ENCODE results near the gene AP4S1. TPM values are rescaled to one million over a fixed set of nuclear protein-coding genes. Genes with fewer than 3 reads are reported as not detected.

AP4S1 gene
- total RNA-seq, 1 donor from 2014 or later: 6.4 TPM

- ATAC-seq (no peak), DNase-seq (no peak)
- intact Hi-C loops (cut with micrococcal nuclease): no loop called here
Measured at GRCh38 chr14:31113794-31114193, 88.3 kb downstream of the AP4S1 start.

GRCh38 chr14:31118892-31119291 is 93.4 kb downstream of the AP4S1 start:
- intact Hi-C loops (cut with micrococcal nuclease): no loop called here
- DNase-seq: no peak
- no peak for ATAC-seq

GRCh38 chr14:31122098-31122611 is 96.7 kb downstream of the AP4S1 start:
- ATAC-seq (no peak), DNase-seq (no peak)
- intact Hi-C loops (cut with micrococcal nuclease): no loop called here

- intact Hi-C loops (cut with micrococcal nuclease): no loop called here
- DNase-seq (no peak), ATAC-seq (no peak)
Measured at GRCh38 chr14:31122921-31123320, 97.5 kb downstream of the AP4S1 start.

- intact Hi-C loops (cut with micrococcal nuclease): no loop called here
- no peak for ATAC-seq
- no peak for DNase-seq
Measured at GRCh38 chr14:31124197-31124596, 98.7 kb downstream of the AP4S1 start.

- ATAC-seq: no peak
- intact Hi-C loops (cut with micrococcal nuclease): no loop called here
- DNase-seq: no peak
Measured at GRCh38 chr14:31125231-31125630, 99.8 kb downstream of the AP4S1 start.

- intact Hi-C loops (cut with micrococcal nuclease): no loop called here
- ATAC-seq: no peak
- no peak for DNase-seq
Measured at GRCh38 chr14:31126680-31127079, 101.2 kb downstream of the AP4S1 start.

GRCh38 chr14:31127690-31128089 is 102.2 kb downstream of the AP4S1 start:
- intact Hi-C loops (cut with micrococcal nuclease): no loop called here
- no peak for DNase-seq
- no peak for ATAC-seq

GRCh38 chr14:31128601-31129526 is 103.4 kb downstream of the AP4S1 start:
- DNase-seq (no peak), ATAC-seq (no peak)
- intact Hi-C loops (cut with micrococcal nuclease): no loop called here

- ATAC-seq: no peak
- DNase-seq: no peak
- intact Hi-C loops (cut with micrococcal nuclease): no loop called here
Measured at GRCh38 chr14:31133133-31133532, 107.7 kb downstream of the AP4S1 start.

- DNase-seq (no peak), ATAC-seq (no peak)
- intact Hi-C loops (cut with micrococcal nuclease): no loop called here
Measured at GRCh38 chr14:31137214-31137889, 111.9 kb downstream of the AP4S1 start.

GRCh38 chr14:31138301-31138700 is 112.9 kb downstream of the AP4S1 start:
- ATAC-seq (no peak), DNase-seq (no peak)
- intact Hi-C loops (cut with micrococcal nuclease): no loop called here

GRCh38 chr14:31139301-31139847 is 113.9 kb downstream of the AP4S1 start:
- intact Hi-C loops (cut with micrococcal nuclease): no loop called here
- DNase-seq (no peak), ATAC-seq (no peak)

- DNase-seq: no peak
- intact Hi-C loops (cut with micrococcal nuclease): no loop called here
- ATAC-seq: no peak
Measured at GRCh38 chr14:31142455-31143087, 117.1 kb downstream of the AP4S1 start.

Small RNAs within 50 kb of the gene (microRNA-seq; reads per million reads assigned to microRNA genes)
- 15.7 reads per million, percentile 12 among the genes with 10 or more reads in this experiment for gene MIR624 (ENCODE audit: borderline number of aligned reads)

Other genes starting within 250 kb of the AP4S1 start
- 0.50 TPM for gene COCH, start 151.1 kb upstream of the AP4S1 start, total RNA-seq
- gene STRN3, start 730 bp downstream of the AP4S1 start, total RNA-seq: 52.2 TPM
- gene HECTD1, start 182.1 kb downstream of the AP4S1 start, total RNA-seq: 159 TPM